Upper lobe of left lung (tissue), 4 donors: ENCODE results near the gene TMEM273.

Experiments
- CTCF ChIP-seq, 6 experiments: fragments of 450-650 bp in 4 of 6; fragments of 200-600 bp in 2 of 6; sonication (generic) in 2 of 6; IDR thresholded peaks; one replicate each; pipeline ENCODE4 v1.5.1; 2016 to 2019; ENCODE audit warnings: antibody characterized with exemption in 6 of 6
- POLR2A ChIP-seq, 4 donors: fragments of 450-650 bp; IDR thresholded peaks; one replicate each; pipeline ENCODE4 v1.5.1; 2016 to 2017; ENCODE audit warnings: antibody characterized with exemption in 4 of 4, mild to moderate bottlenecking in 2 of 4

- TF ChIP-seq CTCF (IDR thresholded peaks at IDR 0.05) (no peak), POLR2A (IDR thresholded peaks at IDR 0.05) (no peak)
Observed at GRCh38 chr10:49220679-49221078, 32.5 kb upstream of the TMEM273 start.
